GM12891 (cell line): ENCODE measurements around the gene UQCRC1.

Experiments
- DNase-seq: peaks from one replicate; pipeline ENCODE4 v3.0.0; 2011; ENCODE audit warnings: low spot score; ENCODE audit not compliant: insufficient read length
- FAIRE-seq: peaks from 2 replicates; lab custom pipeline; 2011; peaks lifted over from hg19 to GRCh38; lab: Jason Lieb, UNC
- PAX5 ChIP-seq: IDR thresholded peaks from 2 replicates; pipeline ENCODE4 v1.6.1; 2011; ENCODE audit warnings: low read length, moderate library complexity, mild to moderate bottlenecking; ENCODE audit not compliant: insufficient read depth, severe bottlenecking
- POLR2A ChIP-seq: IDR thresholded peaks from 2 replicates; pipeline ENCODE4 v1.6.1; 2011; ENCODE audit warnings: low read depth, low read length, control low read depth
- POLR2AphosphoS5 ChIP-seq: IDR thresholded peaks from 2 replicates; pipeline ENCODE4 v1.6.1; 2011; ENCODE audit warnings: low read depth, low read length, control low read depth
- POU2F2 ChIP-seq: IDR thresholded peaks from 2 replicates; pipeline ENCODE4 v1.6.1; 2011; ENCODE audit warnings: low read depth, mild to moderate bottlenecking, control low read depth, low read length, moderate library complexity
- SPI1 ChIP-seq: IDR thresholded peaks from 2 replicates; pipeline ENCODE4 v1.6.1; 2011; ENCODE audit warnings: low read depth, low read length, control low read depth
- TAF1 ChIP-seq: IDR thresholded peaks from 2 replicates; pipeline ENCODE4 v1.6.1; 2011; ENCODE audit warnings: low read depth, low read length, control low read depth

Gene UQCRC1

GRCh38 chr3:48592519-48593087 lies 16.8 kb downstream of the UQCRC1 start:
- FAIRE-seq (no peak), DNase-seq (no peak)
- TF ChIP-seq PAX5 = no peak
- no peak for TF ChIP-seq POU2F2
- TF ChIP-seq POLR2AphosphoS5 = no peak
- no peak for TF ChIP-seq POLR2A
- TF ChIP-seq SPI1 = no peak
- TF ChIP-seq TAF1 = no peak

GRCh38 chr3:48591886-48592518 lies 17.4 kb downstream of the UQCRC1 start:
- no peak for TF ChIP-seq POU2F2
- TF ChIP-seq SPI1 = no peak
- no peak for TF ChIP-seq POLR2A
- TF ChIP-seq TAF1 = no peak
- TF ChIP-seq PAX5 = no peak
- TF ChIP-seq POLR2AphosphoS5 = no peak
- no peak for FAIRE-seq
- no peak for DNase-seq

GRCh38 chr3:48591436-48591835 lies 18.0 kb downstream of the UQCRC1 start:
- no peak for TF ChIP-seq POU2F2
- TF ChIP-seq POLR2AphosphoS5 = no peak
- no peak for TF ChIP-seq SPI1
- no peak for TF ChIP-seq TAF1
- TF ChIP-seq PAX5 = no peak
- no peak for TF ChIP-seq POLR2A
- DNase-seq (no peak), FAIRE-seq (no peak)

DNA sequence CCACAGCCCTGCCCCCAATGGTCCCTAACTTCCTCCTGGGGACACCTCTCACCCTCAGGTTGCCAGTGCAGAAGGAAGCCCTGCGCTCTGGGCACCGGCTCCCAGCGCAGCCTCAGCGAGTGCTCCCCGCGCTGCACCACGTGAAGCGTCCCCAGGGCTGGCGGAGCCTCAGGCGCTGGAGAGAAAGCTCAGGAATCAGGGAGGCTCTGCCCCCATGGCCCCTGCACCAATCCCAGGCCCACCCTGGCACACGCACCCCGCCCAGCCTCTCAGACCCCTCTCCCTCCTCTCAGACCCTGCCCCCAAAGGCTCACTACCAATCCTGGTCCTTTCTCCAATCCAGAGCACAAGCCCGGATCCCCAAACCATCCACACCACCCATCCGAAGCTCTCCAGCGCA lies 21.2 kb downstream of the UQCRC1 start:
- TF ChIP-seq POU2F2 (no peak), POLR2AphosphoS5 (no peak), TAF1 (no peak), PAX5 (no peak), POLR2A (no peak), SPI1 (no peak)
- FAIRE-seq = no peak
- no peak for DNase-seq

DNA sequence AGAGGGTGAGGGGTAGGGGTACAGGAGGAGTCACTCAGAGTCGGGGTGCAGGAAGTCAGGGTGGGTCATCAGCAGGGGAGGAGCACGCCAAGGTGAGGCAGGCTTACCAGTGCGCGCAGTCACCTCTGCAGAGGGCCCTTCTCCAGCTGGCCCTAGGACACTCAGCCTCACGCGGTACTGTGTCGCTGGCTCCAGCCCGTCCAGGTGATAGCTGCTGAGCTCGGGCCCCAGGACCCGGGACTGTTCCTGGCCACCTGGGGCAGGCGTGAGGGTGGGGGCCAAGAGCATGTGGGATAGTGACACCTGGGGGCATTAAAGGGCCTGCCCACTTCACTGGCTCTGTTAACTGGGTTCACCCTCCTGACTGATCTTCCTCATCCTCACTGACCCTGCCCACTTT lies 21.8 kb downstream of the UQCRC1 start:
- FAIRE-seq (no peak), DNase-seq (no peak)
- TF ChIP-seq PAX5 (no peak), POLR2AphosphoS5 (no peak), SPI1 (no peak), POLR2A (no peak), TAF1 (no peak), POU2F2 (no peak)

GRCh38 chr3:48585411-48585810 lies 24.0 kb downstream of the UQCRC1 start:
- DNase-seq = no peak
- TF ChIP-seq PAX5 = no peak
- no peak for TF ChIP-seq POLR2A
- TF ChIP-seq POU2F2 = no peak
- no peak for TF ChIP-seq TAF1
- TF ChIP-seq POLR2AphosphoS5 = no peak
- TF ChIP-seq SPI1 = no peak
- FAIRE-seq = no peak

DNA sequence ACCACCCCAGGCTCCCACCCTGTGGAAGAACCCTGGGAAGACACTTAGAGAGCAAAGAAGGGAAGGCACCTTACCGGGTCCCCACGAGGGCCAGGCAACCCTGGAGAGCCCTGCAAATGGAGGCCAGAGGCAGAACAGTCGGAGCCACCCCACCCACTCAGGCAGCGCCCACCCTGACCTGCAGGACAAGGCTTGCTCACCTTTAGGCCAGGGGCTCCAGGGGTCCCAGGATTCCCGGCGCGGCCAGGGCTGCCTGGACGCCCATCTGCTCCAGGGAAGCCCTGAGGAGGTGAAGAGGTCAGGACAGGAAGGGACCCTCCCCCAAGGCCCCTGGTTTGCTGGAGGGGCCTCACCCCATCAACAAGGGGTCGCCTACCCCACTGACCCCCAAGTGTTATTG lies 24.6 kb downstream of the UQCRC1 start:
- no peak for FAIRE-seq
- DNase-seq = no peak
- TF ChIP-seq POLR2A = no peak
- no peak for TF ChIP-seq TAF1
- TF ChIP-seq POU2F2 = no peak
- no peak for TF ChIP-seq PAX5
- TF ChIP-seq SPI1 = no peak
- no peak for TF ChIP-seq POLR2AphosphoS5

DNA sequence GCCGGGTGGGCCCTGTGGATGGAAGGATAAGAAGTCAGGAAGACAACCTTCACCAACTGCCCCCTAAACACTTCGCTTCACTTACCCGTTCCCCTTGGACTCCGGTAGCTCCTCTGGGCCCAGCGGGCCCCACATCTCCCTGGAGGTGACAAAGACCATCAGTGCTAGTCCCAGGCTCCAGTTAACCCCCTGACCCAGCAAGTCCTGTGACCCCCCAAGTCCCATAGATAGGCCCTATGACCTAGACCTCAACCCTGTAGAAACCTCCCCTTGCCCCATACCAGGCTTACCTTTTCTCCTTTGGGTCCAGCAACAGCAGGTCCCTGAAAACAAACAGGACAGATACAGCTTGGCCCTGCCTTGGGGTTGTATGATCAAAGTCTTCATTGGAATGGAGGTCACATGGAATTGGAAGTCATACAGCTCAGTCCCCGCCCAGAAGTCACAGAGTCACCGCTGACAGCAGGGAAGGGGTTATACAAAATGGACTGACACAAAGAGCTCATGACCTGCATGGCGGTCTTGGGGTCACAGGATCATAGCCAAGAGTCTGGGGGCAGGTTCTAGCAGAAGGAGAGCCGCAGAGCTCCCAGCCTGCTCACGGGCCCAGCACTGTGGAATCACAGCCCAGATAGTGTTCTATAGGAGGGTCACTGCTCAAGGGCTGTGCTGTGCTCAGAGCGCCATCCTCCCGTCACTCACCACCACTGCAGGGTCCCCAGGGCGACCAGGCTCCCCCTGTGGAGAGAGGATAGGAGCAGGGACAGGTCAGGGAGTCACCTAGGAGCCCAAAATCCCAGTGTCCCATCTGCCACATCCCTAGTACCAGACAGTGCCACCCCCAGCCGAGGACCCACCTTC lies 27.6 kb downstream of the UQCRC1 start:
- FAIRE-seq (no peak), DNase-seq (no peak)
- TF ChIP-seq POLR2AphosphoS5 (no peak), POLR2A (no peak), POU2F2 (no peak), SPI1 (no peak), PAX5 (no peak), TAF1 (no peak)

DNA sequence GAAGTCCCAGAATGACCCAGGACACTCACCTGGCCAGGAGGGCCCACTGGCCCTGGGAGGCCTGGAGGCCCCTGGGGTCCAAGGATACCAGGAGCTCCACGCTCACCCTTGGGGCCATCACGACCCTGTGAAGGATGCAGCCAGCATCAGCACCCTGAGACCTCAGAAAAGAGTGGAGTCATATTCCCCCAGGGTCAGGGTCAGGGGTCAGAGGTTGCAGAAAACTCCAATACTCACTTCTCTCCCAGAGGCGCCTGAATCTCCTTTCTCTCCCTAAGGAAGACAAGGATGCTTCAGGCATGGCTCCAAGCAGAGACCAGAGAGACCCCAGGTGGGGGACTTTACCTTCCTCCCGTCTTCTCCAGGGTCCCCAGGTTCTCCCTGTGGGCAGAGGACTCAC lies 32.8 kb downstream of the UQCRC1 start:
- TF ChIP-seq SPI1 (no peak), TAF1 (no peak), POLR2AphosphoS5 (no peak), POLR2A (no peak)
- FAIRE-seq (no peak), DNase-seq (no peak)

- DNase-seq (no peak), FAIRE-seq (no peak)
- no peak for TF ChIP-seq TAF1
- TF ChIP-seq POLR2AphosphoS5 = no peak
Measured at GRCh38 chr3:48575366-48575765, 34.1 kb downstream of the UQCRC1 start.
